ENCODE measurements around the gene GOLGA6L10. TPM values are rescaled to one million over a fixed set of nuclear protein-coding genes. Genes with fewer than 3 reads are reported as not detected.
"Not testable (repeated sequence)": the region's sequence is repeated elsewhere in the genome, so short reads cannot be mapped to it uniquely, and the experiment has no call there.

Gene GOLGA6L10
- total and polyA plus RNA-seq, 2 experiments from 2014 or later: 0.07 to 0.23 TPM

GRCh38 chr15:82311321-82311720, 38.0 kb downstream of the GOLGA6L10 start:
- not testable (repeated sequence) for H3K4me1 Mint-ChIP-seq; H3K4me3 Mint-ChIP-seq; H3K79me2 ChIP-seq (replicated peaks; ENCODE audit: insufficient read depth); DNase-seq (ENCODE audit: low spot score); H3K4me1 ChIP-seq (ENCODE audit: insufficient read depth); H3K9me2 ChIP-seq (ENCODE audit: insufficient read depth); H3K4me2 ChIP-seq; H3F3A ChIP-seq (replicated peaks; ENCODE audit: low read depth); H3K27me3 Mint-ChIP-seq (ENCODE audit: insufficient read depth, low read depth, poor library complexity); H4K20me1 ChIP-seq (replicated peaks; ENCODE audit: insufficient read depth); H3K27me3 ChIP-seq (ENCODE audit: insufficient read depth); ATAC-seq; H2AFZ ChIP-seq; H3K27ac ChIP-seq (ENCODE audit: low read depth); H3K4me3 ChIP-seq; H3K36me3 Mint-ChIP-seq (ENCODE audit: low read depth); H3K36me3 ChIP-seq (ENCODE audit: insufficient read depth); H3K9me3 Mint-ChIP-seq; H3K27ac Mint-ChIP-seq

- H3K4me1 Mint-ChIP-seq: no peaks in the 10 kb centered on the region
- Histone ChIP-seq H3K4me2 (no peak overlapping the region), H3K4me1 (ENCODE audit: insufficient read depth) (no peaks in the 10 kb centered on the region), H3K36me3 (ENCODE audit: insufficient read depth) (no peaks in the 10 kb centered on the region), H3K9me2 (ENCODE audit: insufficient read depth) (no peaks in the 10 kb centered on the region), H3K27me3 (ENCODE audit: insufficient read depth) (no peaks in the 10 kb centered on the region), H4K20me1 (replicated peaks; ENCODE audit: insufficient read depth) (no peaks in the 10 kb centered on the region), H3K4me3 (no peak overlapping the region), H2AFZ (no peak overlapping the region), H3F3A (replicated peaks; ENCODE audit: low read depth) (no peaks in the 10 kb centered on the region), H3K27ac (ENCODE audit: low read depth) (no peak overlapping the region), H3K79me2 (replicated peaks; ENCODE audit: insufficient read depth) (no peaks in the 10 kb centered on the region)
- no peaks in the 10 kb centered on the region; the same call in 2 of the 3 replicates for H3K36me3 Mint-ChIP-seq (ENCODE audit: low read depth)
- H3K27me3 Mint-ChIP-seq (ENCODE audit: insufficient read depth, low read depth, poor library complexity): no peaks in the 10 kb centered on the region
- H3K4me3 Mint-ChIP-seq: no peak overlapping the region
- H3K27ac Mint-ChIP-seq: no peak overlapping the region
- peaks cover 5% of the 10 kb centered on the region; the same call in 1 of the 3 replicates for H3K9me3 Mint-ChIP-seq
- TF ChIP-seq REST (IDR thresholded peaks at IDR 0.05; ENCODE audit: unreplicated experiment) (no peak), ZNF331 (CRISPR knock-in tag; IDR thresholded peaks at IDR 0.05; ENCODE audit: low read depth) (no peak), ETS1 (IDR thresholded peaks at IDR 0.05) (no peak), CREB1 (CRISPR knock-in tag; IDR thresholded peaks at IDR 0.05; ENCODE audit: low read depth) (no peak)
- ATAC-seq (no peak), DNase-seq (ENCODE audit: low spot score) (no peak)
Observed at GRCh38 chr15:82309802-82310201, 39.5 kb downstream of the GOLGA6L10 start.

GRCh38 chr15:82307714-82308081, 41.6 kb downstream of the GOLGA6L10 start:
- no peak for ATAC-seq
- H3K79me2 ChIP-seq (replicated peaks; ENCODE audit: insufficient read depth): no peaks in the 10 kb centered on the region
- Mint-ChIP-seq H3K4me1 (no peaks in the 10 kb centered on the region), H3K9me3 (peaks cover 5% of the 10 kb centered on the region; the same call in 1 of the 3 replicates), H3K27me3 (ENCODE audit: insufficient read depth, low read depth, poor library complexity) (peaks cover 3% of the 10 kb centered on the region), H3K4me3 (no peak overlapping the region), H3K27ac (no peak overlapping the region), H3K36me3 (ENCODE audit: low read depth) (no peaks in the 10 kb centered on the region)
- H3K9me2 ChIP-seq (ENCODE audit: insufficient read depth): no peaks in the 10 kb centered on the region
- no peaks in the 10 kb centered on the region for H3K27me3 ChIP-seq (ENCODE audit: insufficient read depth)
- DNase-seq (ENCODE audit: low spot score): no peak
- H3K4me1 ChIP-seq (ENCODE audit: insufficient read depth): no peaks in the 10 kb centered on the region
- H3F3A ChIP-seq (replicated peaks; ENCODE audit: low read depth): no peaks in the 10 kb centered on the region
- H2AFZ ChIP-seq: no peak overlapping the region
- no peaks in the 10 kb centered on the region for H3K36me3 ChIP-seq (ENCODE audit: insufficient read depth)
- no peaks in the 10 kb centered on the region for H4K20me1 ChIP-seq (replicated peaks; ENCODE audit: insufficient read depth)
- H3K4me2 ChIP-seq: no peak overlapping the region
- H3K27ac ChIP-seq (ENCODE audit: low read depth): no peak overlapping the region
- H3K4me3 ChIP-seq: no peak overlapping the region
- TF ChIP-seq ZNF462 (CRISPR knock-in tag; IDR thresholded peaks at IDR 0.05) (no peak), EZH2phosphoT487 (IDR thresholded peaks at IDR 0.05; ENCODE audit: unreplicated experiment) (no peak), STAT1 (IDR thresholded peaks at IDR 0.05; ENCODE audit: unreplicated experiment) (no peak)

All from GM23338 (cell line).